Prostate gland (tissue), 2 donors: ENCODE measurements around the gene CDH22. TPM values are rescaled to one million over a fixed set of nuclear protein-coding genes. Genes with fewer than 3 reads are reported as not detected.
A peak's percentile ranks its signal among the peaks of the same experiment; 100 is the strongest.

ENCODE experiments used
- DNase-seq: peaks from one replicate; pipeline ENCODE4 v3.0.0-alpha.2; 2019; ENCODE audit warnings: low spot score
- H3K27ac ChIP-seq, 2 donors: fragments of 200-600 bp; sonication (generic); 2 replicates each; pipeline ENCODE4 v1.5.1; 2017 to 2019
- H3K27me3 ChIP-seq: fragments of 200-600 bp; sonication (generic); replicated peaks from 2 replicates; pipeline ENCODE4 v1.5.1; 2019; ENCODE audit not compliant: insufficient read depth
- H3K36me3 ChIP-seq, 2 donors: fragments of 200-600 bp; sonication (generic); 1 replicate in 1 of 2; 2 replicates in 1 of 2; pipeline versions ENCODE4 v1.5.1 to v1.8.1; 2017 to 2019
- H3K4me1 ChIP-seq: fragments of 200-600 bp; sonication (generic); replicated peaks from 2 replicates; pipeline ENCODE4 v1.5.1; 2019
- H3K4me3 ChIP-seq, 2 donors: fragments of 200-600 bp; sonication (generic); 2 replicates each; pipeline ENCODE4 v1.5.1; 2017 to 2019
- H3K9me3 ChIP-seq: fragments of 200-600 bp; sonication (generic); 2 replicates; pipeline ENCODE4 v1.5.1; 2017
- POLR2A ChIP-seq: fragments of 450-650 bp; IDR thresholded peaks from one replicate; pipeline ENCODE4 v1.6.1; 2016; ENCODE audit warnings: antibody characterized with exemption, mild to moderate bottlenecking
- POLR2AphosphoS5 ChIP-seq: sonication (generic); formaldehyde crosslinking; IDR thresholded peaks from one replicate; pipeline ENCODE4 v1.6.1; 2017; ENCODE audit warnings: antibody characterized with exemption
- WGBS: methylation state at CpG from one replicate; pipeline ENCODE4 v1.1.5; 2018; 5-methylcytosine and 5-hydroxymethylcytosine counted together
- intact Hi-C: fragments of 100-400 bp; cut with DNase I; formaldehyde crosslinking; loops from one replicate; pipeline ENCODE4 v1.14.2; 2022
- total RNA-seq, 2 donors: library from RNA; depleted of rRNA; stranded (reverse); fragments of >200 nt; gene quantifications; one replicate each; pipeline ENCODE4 v1.1.0, GENCODE V29; 2016
- TF ChIP-seq, protein P1 (sequence below), 4 experiments: fragments of 200-600 bp in 2 of 4; fragments of 450-650 bp in 2 of 4; sonication (generic) in 2 of 4; IDR thresholded peaks; 1 replicate in 3 of 4; 2 replicates in 1 of 4; pipeline ENCODE4 v1.5.1; 2016 to 2019; ENCODE audit warnings: antibody characterized with exemption in 4 of 4, mild to moderate bottlenecking in 2 of 4, moderate library complexity in 2 of 4

CDH22 gene
- total RNA-seq, 2 donors from 2014 or later: 1.9 to 3.3 TPM

DNA sequence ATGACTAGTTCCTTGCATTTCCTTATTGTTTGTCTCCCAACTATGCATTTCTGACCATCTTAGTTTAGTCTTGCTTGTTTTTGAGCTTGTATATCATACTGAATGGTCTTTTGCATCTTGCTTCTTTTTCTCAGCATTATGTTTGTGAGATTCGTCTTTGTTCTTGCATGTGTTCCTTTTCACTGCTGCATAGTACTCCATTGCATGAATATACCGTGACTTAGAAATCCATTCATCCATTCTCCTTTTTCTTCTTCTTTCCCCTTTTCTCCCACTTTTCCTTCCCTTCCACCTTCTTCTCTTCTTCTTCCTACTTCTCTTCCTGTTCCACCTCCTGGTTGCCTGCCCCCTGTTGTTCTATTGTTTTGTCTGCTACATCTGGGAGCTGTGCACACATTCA is 42.8 kb downstream of the CDH22 start:
- Histone ChIP-seq H3K36me3 (no peaks in the 10 kb centered on the region), H3K27me3 (no peaks in the 10 kb centered on the region), H3K27ac (no peak overlapping the region), H3K9me3 (no peaks in the 10 kb centered on the region), H3K4me1 (no peaks in the 10 kb centered on the region), H3K4me3 (no peak overlapping the region)
- no peak for DNase-seq
- WGBS: 100% methylated on average over 2 of the region's 2 CpGs
- TF ChIP-seq, protein P1, sequence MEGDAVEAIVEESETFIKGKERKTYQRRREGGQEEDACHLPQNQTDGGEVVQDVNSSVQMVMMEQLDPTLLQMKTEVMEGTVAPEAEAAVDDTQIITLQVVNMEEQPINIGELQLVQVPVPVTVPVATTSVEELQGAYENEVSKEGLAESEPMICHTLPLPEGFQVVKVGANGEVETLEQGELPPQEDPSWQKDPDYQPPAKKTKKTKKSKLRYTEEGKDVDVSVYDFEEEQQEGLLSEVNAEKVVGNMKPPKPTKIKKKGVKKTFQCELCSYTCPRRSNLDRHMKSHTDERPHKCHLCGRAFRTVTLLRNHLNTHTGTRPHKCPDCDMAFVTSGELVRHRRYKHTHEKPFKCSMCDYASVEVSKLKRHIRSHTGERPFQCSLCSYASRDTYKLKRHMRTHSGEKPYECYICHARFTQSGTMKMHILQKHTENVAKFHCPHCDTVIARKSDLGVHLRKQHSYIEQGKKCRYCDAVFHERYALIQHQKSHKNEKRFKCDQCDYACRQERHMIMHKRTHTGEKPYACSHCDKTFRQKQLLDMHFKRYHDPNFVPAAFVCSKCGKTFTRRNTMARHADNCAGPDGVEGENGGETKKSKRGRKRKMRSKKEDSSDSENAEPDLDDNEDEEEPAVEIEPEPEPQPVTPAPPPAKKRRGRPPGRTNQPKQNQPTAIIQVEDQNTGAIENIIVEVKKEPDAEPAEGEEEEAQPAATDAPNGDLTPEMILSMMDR (IDR thresholded peaks at IDR 0.05): no peak
- no peak for TF ChIP-seq POLR2A
- intact Hi-C loops: no loop called here

DNA sequence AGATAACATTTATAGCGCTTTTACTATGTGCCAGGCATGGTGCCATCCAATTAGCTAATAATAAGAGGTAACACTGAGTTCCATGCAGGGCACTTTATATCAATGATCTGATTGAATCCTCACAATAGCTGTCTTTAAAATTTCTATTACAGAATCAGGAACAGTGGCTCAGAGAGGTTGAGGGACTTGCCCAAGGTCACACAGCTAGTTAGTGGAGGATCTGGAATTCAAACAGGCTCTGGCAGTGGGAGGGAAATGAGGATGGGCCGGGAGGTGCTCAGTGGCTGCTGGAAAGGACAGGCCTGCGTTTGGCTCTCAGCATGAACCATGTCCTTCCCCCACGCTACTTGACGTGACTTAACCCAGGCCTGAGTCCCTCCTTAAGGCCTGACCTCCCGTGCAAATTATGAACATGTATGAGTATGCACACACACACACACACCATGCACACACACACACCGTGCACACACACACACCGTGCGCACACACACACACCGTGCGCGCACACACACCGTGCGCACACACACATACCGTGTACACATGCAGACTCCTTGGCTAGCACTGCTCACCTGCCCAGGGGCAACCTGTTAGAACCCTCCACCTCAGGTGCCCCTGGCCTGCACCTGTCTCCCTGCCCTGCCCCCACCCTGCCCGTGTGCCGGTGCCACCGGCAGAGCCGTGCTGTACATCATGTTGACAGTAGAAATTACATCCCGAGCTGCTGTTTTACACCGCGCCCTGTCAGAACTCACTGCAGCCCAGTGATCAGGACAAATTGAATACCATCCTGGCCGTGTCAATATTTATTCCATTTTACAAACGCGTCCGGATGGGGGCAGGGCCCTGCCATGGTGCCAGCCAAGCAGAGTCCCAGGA is 43.7 kb downstream of the CDH22 start:
- Histone ChIP-seq H3K4me3 (no peak overlapping the region), H3K36me3 (no peaks in the 10 kb centered on the region), H3K4me1 (no peaks in the 10 kb centered on the region), H3K27ac (no peak overlapping the region), H3K27me3 (no peaks in the 10 kb centered on the region), H3K9me3 (no peaks in the 10 kb centered on the region)
- DNase-seq: peak; percentile 43
- WGBS: 72% methylated on average over 26 of the region's 26 CpGs
- intact Hi-C loops: no loop called here
- TF ChIP-seq POLR2AphosphoS5: peak; percentile 61
- TF ChIP-seq, protein P1 (IDR thresholded peaks at IDR 0.05): no peak

DNA sequence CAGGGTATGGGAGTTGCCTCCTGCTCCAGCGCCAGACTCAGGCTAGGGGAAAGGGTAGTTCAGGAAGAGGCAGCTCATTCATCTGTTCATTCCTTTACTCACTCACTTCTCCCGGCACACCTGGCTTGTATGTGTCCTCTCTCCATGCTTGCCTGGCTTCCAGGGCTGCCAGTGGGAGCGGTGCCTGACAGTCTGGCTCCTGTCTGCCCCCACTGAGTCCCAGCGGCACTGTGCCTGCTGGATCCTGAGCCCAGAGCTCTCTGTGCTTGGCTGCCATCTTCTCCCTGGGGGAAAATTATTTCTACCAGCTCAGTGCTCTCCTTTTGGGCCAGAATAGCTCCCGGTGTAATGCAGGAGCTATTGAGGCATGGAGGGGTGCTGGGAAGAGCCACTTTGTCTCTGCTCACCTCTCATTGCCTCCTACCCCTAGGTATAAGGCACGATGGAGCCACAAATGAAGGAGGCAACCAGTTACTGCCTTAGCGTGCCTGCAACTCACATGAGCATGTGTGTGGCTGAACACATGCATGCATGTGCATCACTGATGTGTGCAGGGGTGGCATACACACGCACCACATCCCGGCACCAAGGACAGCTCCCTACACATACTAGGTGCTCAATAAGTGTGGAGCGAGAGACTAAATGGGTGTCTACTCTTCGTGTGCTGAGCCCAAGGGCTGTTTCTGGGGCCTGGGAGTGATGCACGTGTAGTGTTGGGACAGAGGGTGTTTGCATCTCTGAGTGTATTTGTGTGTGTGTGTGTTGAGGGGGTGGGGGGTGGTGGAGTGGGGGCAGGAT is 46.6 kb downstream of the CDH22 start:
- H3K27me3 ChIP-seq: no peaks in the 10 kb centered on the region
- no peak overlapping the region for H3K27ac ChIP-seq
- DNase-seq: no peak
- TF ChIP-seq, protein P1 (IDR thresholded peaks at IDR 0.05): no peak
- TF ChIP-seq POLR2AphosphoS5: no peak
- no peak for TF ChIP-seq POLR2A
- no peak overlapping the region for H3K4me3 ChIP-seq
- WGBS: 71% methylated on average over 12 of the region's 12 CpGs
- H3K4me1 ChIP-seq: no peaks in the 10 kb centered on the region
- intact Hi-C loops: no loop called here
- no peaks in the 10 kb centered on the region for H3K9me3 ChIP-seq
- H3K36me3 ChIP-seq: no peaks in the 10 kb centered on the region

DNA sequence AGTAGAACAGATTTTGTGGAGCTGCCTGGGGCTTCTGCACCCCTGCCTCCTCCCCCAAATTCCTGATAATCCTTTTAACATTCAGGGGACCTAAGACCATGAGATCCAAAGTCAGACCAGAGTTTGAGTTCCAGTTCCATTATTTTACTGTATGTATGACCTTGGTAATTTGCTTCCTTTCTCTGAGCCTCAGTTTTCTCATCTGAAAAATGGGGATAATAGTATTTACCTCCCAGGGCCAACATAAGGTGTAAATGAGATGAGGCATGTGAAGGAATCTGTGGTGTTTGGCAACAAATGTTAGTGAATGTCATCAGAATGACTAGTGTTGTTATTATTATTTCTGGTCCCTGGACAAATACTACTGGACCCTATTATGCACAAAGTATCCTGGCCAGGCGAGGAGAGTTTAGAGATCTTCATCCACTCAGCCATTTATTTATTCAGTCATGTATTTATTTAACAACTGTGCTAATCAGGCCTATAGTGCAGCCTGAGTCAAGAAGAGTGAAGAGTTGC is 47.3 kb downstream of the CDH22 start:
- TF ChIP-seq, protein P1 (IDR thresholded peaks at IDR 0.05): no peak
- H3K9me3 ChIP-seq: no peaks in the 10 kb centered on the region
- no peaks in the 10 kb centered on the region for H3K36me3 ChIP-seq
- H3K27me3 ChIP-seq: no peaks in the 10 kb centered on the region
- intact Hi-C loops: no loop called here
- no peak for DNase-seq
- WGBS: 59% methylated on average over 1 of the region's 1 CpG
- H3K4me3 ChIP-seq: no peak overlapping the region
- no peak overlapping the region for H3K27ac ChIP-seq
- H3K4me1 ChIP-seq: no peaks in the 10 kb centered on the region
